Stimulated activated CD8-positive, alpha-beta memory T cell treated with anti-CD3 and anti-CD28 coated beads, Interleukin-4, amount 100 ng/mL, for 1 hour (primary cell): ENCODE measurements around the gene LRRN2.

Source experiments
- DNase-seq, 2 donors: peaks; one replicate each; pipeline ENCODE4 v3.0.0-alpha.2; 2020; ENCODE audit warnings: low read depth in 2 of 2, low spot score in 1 of 2

Gene LRRN2

GRCh38 chr1:204663644-204664383, 21.7 kb downstream of the LRRN2 start:
- no peak for DNase-seq

- DNase-seq = no peak
These were observed 23.0 kb downstream of the LRRN2 start for GRCh38 chr1:204662530-204662929.

DNA sequence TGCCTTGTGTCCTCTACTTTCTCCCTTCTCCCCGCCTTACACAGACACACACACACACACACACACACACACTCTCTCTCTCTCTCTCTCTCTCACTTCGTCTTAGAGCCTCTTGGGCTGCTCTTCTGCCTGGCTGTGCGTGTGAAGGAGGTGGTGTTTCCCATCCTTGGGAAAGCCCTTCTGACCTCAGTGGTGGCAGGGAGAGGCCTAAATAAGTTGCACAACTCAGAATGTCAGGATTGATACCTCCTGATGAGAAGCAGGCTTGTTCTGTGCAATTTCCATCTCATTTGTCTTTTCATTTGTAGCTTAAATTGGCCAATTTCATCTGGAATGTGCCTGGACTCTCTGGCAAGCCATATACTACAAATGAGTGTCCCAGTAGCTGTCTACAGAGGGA, 25.0 kb downstream of the LRRN2 start:
- DNase-seq = no peak

GRCh38 chr1:204659056-204659455, 26.5 kb downstream of the LRRN2 start:
- DNase-seq = no peak

DNA sequence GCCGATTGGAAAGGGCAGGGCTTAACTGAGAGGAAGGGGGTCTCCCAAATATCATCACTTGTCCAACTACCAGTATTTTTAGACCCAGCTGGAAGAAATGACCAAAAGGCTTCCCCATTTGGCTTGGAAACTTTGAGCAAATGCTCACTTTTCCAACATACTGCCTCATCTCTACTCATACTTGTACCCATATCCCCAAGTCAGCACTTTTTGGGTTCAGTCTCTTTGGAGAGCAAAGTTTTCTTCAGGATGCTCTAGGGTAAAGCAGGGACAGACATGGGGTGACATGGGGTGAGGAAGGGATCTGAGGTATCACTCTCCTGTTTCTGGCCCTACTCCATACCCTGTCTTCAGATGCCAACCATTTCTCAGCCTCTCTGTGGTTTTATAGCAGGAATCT, 27.2 kb downstream of the LRRN2 start:
- DNase-seq = no peak

GRCh38 chr1:204653590-204654340, 31.8 kb downstream of the LRRN2 start:
- DNase-seq = no peak

DNA sequence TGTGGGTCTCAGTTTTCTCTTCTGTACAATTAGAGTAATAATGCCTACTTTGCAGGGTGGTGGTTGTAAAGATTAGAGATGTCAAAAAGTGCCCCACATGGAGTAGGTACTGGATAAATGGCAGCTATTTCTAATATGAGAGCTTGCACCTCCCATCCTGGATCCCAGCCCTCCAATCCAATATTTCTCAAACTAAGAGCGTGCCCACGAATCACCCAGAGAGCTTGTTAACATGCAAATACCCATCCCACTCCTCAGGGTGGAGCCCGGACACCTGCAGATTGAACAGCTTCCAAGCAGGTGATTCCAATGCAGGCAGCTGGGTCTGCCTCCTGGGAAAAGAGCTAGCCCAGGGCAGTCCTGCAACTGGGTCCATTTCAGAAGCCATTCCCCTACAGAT, 33.0 kb downstream of the LRRN2 start:
- no peak for DNase-seq

DNA sequence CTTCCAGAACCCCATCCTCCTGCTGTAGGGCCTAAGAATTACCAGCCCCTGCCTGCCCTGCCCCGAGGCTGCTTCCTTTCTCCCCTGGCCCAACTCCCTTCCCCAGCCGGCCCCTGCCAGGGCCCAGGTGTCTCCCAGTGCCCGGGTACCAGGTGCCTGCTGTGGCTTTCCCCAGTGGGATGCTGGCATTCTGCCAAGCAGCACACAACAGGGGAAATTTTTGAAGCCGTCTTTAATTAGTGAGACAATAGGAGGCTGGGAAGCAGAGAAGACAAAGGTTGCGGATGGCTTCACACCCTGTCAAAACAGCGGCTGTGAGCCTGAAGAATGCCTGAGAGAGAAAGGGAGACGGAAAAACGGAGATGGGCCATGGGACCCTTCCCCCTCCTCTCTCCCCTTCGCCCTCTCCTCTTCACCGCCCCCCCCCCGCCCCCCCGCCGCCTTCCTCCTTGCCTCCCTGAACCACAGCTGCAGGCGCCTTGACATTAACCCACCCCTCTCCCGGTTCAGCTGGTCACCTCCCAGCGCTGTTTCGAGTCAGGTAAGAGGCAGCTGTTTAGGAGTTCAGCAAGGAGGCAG, 33.6 kb downstream of the LRRN2 start:
- no peak for DNase-seq

DNA sequence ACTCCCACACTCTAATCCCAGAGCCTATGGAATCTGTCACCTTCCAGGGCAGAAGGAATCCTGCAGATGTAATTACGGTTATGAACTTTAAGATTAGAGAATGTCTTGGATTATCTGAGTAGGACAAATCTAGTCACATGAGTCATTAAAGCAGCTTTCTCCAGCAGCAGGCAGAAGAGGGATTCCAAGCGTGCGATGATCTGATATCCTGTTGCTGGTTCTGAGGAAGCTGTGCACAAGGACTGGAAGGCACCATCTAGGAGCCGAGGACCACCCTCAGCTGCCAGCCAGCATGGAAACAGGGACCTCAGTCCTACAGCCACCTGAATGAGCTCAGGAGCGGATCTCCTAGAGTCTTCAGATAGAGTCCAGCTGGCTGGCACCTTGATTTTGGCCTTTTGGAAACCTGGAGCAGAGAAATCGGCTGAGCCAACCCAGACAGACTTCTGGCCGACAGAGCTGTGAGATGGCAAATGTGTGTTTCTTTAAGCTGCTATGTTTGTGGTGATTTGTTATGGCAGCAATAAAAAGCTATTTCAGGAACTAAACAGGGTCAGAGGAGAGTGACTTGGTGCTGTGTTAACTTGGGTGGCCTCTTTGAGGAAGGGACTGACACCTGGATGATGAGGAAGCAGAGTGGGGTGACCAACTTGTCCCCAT, 34.5 kb downstream of the LRRN2 start:
- no peak for DNase-seq

DNA sequence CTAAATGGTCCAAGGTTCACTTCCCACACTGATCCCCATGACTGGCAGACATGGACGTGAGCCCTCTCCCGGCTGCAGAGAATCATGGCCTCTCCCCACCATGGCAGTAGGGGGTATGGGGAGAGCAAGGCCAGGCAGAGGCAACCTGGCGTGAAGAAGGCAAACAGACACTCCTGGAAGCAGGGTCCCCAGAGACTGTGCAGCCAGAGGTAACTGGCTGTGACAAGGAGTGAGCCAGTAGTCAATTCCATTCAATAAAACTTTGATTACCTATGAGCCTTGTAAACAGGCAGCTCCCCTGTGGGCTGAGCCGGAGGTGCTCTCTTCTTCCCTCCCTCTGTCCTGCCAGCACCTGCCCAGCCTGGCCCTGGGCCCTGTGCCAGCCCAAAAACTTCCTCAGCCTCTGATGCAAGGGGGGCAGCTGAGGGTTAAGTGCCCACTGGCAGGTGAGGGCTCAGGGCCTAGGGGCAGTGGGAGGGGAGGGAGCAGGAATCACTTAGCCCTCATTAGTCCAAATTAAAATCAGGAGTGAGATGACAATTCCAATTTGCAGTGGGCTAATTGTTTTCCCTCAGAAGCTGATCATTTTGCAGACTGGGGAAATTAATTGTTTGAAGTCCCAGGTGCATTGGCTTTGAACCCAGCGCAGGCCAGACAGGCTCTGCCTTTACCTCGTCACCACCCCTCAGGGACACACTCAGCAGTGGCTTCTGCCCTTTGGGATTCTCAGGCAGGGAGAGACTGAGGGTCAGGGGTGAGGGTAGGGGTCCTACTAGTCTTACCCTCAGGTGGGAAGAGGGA, 35.6 kb downstream of the LRRN2 start:
- no peak for DNase-seq

GRCh38 chr1:204648576-204648975, 37.0 kb downstream of the LRRN2 start:
- no peak for DNase-seq

- DNase-seq = no peak
These were observed 37.8 kb downstream of the LRRN2 start for GRCh38 chr1:204647805-204648153.

DNA sequence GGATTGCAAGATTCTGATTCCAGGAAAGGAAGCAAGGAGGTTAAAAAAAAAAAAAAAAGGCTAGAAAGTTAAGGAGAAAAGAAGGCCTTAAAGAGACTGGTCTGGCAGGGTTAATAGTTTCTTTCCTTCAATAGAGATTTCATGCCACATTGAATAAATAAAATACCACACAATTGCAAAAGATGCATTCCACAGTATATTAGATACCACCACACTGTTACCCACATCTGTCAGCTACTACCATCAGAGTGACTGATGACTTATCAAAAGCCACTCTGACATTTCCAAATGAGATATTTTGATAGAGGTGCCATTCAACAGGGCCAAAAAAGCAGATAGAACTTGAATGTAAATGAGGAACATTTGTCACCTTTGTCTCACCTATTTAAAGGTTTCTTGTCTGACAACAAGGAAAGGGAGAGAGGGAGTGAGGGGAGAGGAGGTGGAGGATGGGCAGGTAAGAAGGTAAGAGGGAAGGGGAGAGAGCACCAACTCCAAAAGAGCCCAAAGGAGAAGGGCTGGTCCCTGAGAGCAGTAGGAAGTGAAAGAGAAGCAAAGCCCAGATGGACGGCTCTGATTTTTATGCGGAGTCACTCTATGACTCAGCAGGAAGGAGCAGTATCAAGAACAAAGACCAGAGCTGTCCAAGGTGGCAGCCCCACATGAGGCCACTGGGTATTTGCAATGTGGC, 38.3 kb downstream of the LRRN2 start:
- no peak for DNase-seq

DNA sequence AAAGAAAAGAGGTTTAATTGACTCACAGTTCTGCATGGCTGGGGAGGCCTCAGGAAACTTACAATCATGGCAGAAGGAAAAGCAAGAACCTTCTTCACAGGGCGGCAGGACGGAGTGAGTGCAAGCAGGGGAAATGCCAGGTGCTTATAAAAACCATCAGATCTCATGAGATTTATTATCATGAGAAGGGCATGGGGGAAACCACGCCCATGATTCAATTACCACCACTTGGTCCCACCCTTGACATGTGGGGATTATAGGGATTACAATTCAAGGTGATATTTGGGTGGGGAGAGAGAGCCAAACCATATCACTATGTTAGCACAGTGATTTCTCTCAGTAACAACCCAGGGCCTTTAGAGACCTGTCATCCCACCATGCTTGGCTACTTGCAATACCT, 39.9 kb downstream of the LRRN2 start:
- DNase-seq = no peak

- DNase-seq = no peak
These were observed 40.3 kb downstream of the LRRN2 start for GRCh38 chr1:204645251-204645650.

- DNase-seq = no peak
These were observed 42.0 kb downstream of the LRRN2 start for GRCh38 chr1:204643503-204643902.

- no peak for DNase-seq
These were observed 43.6 kb downstream of the LRRN2 start for GRCh38 chr1:204641936-204642335.

DNA sequence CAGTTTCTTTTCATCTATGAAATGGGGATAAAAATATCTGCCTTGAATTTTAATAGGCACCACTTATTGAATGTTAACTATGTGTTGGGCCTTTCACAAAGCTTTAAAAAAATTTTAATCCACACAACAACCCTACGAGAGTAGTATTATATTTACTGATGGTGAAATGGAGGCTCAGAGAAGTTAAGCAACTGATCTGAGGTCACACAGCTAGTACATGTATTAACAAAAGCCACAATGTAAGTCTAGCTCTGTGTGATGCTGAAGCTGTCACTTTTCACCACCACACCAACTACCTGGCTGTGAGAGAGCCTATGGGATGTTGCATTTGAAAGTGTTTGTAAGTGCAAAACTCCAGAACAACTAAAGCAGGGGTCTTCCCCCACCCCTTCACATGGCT, 44.1 kb downstream of the LRRN2 start:
- DNase-seq = no peak

DNA sequence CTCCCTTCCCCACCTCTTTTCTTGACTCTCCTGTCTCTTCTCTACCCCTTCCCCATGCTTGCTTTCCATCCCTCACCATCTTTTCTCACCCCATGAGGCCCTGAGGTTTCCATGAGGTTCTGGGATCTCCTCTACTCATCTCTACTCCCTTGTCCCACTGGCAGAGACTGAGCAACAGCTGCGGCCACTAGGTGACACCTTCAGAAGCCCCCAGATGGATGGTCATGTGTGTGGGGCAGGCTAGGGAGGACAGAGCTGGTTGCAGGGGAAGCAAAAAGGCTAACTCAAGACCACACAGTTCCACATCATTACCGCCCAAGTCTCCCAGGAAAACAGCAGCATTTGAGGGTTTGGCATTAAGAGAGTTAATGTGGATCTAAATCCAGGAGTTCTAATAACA, 45.0 kb downstream of the LRRN2 start:
- DNase-seq = no peak

DNA sequence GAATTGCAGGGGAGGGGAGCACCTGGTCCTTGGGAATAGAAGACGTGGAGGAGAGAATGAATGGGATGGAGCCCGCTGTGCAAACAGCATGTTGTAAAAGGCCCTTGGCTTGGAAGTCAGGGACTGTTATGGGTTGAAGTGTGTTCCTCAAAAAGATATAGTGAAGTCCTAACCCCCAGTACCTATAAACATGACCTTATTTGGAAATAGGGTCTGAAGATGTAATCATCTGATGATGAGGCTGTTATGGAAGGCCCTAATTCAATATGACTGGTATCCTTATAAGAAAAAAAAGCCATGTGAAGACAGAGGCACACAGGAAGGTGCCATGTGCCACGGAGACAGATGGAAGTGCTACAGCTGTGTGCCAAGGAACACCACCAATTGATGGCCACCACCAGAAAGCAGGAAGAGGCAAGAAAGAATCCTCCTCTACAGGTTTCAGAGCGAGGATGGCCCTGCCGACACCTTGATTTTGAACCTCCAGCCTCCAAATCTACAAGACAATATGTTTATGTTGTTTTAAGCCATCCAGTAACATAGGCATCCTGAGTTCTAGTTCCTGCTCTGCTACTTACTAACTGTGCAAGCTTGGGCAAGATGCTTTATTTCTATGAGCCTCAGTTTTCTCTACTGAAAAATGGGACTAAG, 51.2 kb downstream of the LRRN2 start:
- no peak for DNase-seq
